ENCODE results near the gene PRKAG1.

The PRKAG1 gene

DNA sequence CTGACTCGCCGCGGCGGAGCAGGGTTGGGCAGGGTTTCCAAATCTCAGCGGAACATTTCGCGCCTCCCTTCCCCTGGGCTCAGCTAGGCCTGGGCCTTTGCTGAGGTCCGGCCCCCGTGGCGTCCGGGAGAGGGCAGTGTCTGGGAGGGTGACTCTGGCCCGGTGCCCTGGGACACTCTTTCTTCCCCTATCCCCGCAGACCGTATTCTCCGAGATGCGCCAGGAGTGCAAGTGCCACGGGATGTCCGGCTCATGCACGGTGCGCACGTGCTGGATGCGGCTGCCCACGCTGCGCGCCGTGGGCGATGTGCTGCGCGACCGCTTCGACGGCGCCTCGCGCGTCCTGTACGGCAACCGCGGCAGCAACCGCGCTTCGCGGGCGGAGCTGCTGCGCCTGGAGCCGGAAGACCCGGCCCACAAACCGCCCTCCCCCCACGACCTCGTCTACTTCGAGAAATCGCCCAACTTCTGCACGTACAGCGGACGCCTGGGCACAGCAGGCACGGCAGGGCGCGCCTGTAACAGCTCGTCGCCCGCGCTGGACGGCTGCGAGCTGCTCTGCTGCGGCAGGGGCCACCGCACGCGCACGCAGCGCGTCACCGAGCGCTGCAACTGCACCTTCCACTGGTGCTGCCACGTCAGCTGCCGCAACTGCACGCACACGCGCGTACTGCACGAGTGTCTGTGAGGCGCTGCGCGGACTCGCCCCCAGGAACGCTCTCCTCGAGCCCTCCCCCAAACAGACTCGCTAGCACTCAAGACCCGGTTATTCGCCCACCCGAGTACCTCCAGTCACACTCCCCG, 37.4 kb downstream of the PRKAG1 start:
- peak overlapping the region; percentile 73 for H3K27ac Mint-ChIP-seq
- peak overlapping the region; percentile 79 for H3K4me3 Mint-ChIP-seq
- no peaks in the 10 kb centered on the region for H3K36me3 Mint-ChIP-seq (ENCODE audit: low read depth)
- peaks cover 90% of the 10 kb centered on the region for H3K27me3 Mint-ChIP-seq (ENCODE audit: low read depth)
- H3K9me3 Mint-ChIP-seq: no peaks in the 10 kb centered on the region
- DNase-seq (ENCODE audit: low spot score): peak; percentile 32
- peaks cover 43% of the 10 kb centered on the region for H3K4me1 Mint-ChIP-seq (ENCODE audit: low read depth)

DNA sequence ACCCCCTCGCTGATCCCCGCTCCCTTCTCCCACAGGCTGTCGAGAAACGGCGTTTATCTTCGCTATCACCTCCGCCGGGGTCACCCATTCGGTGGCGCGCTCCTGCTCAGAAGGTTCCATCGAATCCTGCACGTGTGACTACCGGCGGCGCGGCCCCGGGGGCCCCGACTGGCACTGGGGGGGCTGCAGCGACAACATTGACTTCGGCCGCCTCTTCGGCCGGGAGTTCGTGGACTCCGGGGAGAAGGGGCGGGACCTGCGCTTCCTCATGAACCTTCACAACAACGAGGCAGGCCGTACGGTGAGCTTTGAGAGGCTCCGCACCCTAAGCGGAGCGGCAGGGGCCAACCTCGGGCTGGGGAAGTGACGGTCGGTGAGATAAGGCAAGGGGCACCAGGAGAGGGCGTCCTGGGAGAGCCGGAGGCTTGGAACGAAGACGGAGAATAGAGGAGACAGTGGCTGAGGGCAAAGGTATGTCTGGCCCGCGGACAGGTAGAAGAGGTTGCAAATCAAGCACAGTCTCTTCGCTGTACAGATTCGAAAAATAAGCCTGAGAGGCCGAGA, 38.1 kb downstream of the PRKAG1 start:
- Mint-ChIP-seq H3K4me1 (ENCODE audit: low read depth) (peaks cover 43% of the 10 kb centered on the region), H3K27me3 (ENCODE audit: low read depth) (peaks cover 90% of the 10 kb centered on the region), H3K27ac (peak overlapping the region; percentile 75), H3K9me3 (no peaks in the 10 kb centered on the region), H3K36me3 (ENCODE audit: low read depth) (no peaks in the 10 kb centered on the region), H3K4me3 (peak overlapping the region; percentile 79)
- DNase-seq (ENCODE audit: low spot score): no peak

DNA sequence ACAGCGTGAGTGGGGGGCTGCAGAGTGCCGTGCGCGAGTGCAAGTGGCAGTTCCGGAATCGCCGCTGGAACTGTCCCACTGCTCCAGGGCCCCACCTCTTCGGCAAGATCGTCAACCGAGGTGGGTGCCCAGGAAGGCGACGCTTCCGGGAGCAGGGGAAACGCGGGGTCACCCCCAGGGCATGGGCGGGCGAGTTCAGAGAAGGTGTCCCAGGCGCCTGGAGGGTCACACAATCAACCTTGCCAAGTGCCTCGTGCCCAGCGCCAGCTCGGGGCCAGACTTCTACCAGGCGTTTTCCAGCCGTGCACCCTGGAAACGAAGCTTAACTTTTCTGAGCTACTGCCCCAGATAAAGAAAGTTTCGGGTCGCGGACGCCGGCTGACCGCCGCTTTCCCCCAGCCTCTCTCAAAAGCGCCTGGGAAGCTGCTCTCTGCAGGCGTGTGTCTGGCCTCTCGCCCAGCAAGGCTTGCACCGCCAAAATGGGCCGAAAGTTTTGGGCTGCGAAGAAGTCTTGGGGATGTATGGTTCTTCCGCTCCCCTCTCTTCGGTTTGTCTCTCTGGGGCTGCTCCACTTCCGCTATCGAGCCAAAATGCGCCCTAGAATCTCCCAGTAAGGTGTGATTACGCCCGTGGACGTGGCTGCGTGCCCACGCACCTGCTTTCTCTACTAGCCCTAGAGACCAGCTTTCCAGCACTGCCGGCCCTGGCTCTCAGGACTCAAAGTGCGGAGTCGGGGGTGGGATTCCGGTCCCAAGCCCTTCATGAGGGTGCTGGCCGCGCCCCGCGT, 38.8 kb downstream of the PRKAG1 start:
- Mint-ChIP-seq H3K27ac (peak overlapping the region; percentile 20), H3K27me3 (ENCODE audit: low read depth) (peaks cover 88% of the 10 kb centered on the region), H3K4me1 (ENCODE audit: low read depth) (peaks cover 43% of the 10 kb centered on the region), H3K36me3 (ENCODE audit: low read depth) (no peaks in the 10 kb centered on the region), H3K4me3 (peak overlapping the region; percentile 79), H3K9me3 (no peaks in the 10 kb centered on the region)
- DNase-seq (ENCODE audit: low spot score): no peak

DNA sequence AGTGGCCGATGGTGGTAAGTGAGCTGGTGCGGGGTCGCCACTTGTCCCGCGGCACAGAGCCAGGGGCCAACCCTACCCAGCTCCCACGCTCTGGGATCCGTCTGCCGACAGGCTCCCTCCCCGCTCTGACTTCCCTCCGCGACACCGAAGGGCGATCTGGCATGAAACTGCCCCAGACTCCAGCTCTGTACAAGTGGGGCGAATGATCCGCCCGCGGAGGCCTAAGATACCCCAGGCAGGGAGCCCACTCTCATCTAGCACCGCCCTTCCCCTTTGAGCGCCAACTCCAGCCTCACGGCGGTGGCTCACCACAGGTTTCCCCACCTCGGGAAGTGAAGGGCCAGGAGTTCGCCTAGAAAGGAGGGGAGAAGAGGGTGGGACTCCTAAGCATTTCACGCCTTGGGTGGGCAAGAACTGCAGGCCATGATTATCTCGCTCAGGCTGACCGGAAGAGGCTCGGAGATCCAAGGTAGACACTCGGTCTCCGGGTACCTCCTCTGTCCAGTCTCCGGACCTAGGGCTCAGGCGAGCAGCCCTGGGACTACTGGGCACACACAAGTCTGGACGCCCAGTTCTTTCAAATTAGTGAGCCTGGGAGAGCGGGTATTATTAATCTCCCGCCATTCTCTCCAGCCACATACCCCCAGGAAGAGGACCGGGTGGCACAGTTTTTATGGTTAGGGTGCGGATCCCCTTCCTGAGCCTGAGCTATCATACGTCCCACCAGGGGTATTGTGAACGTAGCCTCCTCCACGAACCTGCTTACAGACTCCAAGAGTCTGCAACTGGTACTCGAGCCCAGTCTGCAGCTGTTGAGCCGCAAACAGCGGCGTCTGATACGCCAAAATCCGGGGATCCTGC, 39.6 kb downstream of the PRKAG1 start:
- Mint-ChIP-seq H3K4me3 (peak overlapping the region; percentile 79), H3K9me3 (no peaks in the 10 kb centered on the region), H3K4me1 (ENCODE audit: low read depth) (peaks cover 43% of the 10 kb centered on the region), H3K27ac (no peak overlapping the region), H3K27me3 (ENCODE audit: low read depth) (peaks cover 90% of the 10 kb centered on the region), H3K36me3 (ENCODE audit: low read depth) (no peaks in the 10 kb centered on the region)
- no peak for DNase-seq (ENCODE audit: low spot score)

DNA sequence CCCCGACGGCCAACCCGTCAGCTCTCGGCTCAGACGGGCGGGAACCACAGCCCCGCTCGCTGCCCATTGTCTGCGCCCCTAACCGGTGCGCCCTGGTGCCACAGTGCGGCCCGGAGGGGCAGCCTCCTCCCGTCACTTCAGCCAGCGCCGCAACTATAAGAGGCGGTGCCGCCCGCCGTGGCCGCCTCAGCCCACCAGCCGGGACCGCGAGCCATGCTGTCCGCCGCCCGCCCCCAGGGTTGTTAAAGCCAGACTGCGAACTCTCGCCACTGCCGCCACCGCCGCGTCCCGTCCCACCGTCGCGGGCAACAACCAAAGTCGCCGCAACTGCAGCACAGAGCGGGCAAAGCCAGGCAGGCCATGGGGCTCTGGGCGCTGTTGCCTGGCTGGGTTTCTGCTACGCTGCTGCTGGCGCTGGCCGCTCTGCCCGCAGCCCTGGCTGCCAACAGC, 40.3 kb downstream of the PRKAG1 start, which contains the start of gene WNT1:
Gene WNT1, plus strand, starts transcription at position 32 of the 450 bp plus-strand sequence. Its CDS starts 329 bp downstream, at position 361.
- peak within 1 kb of the TSS; percentile 79 for H3K4me3 Mint-ChIP-seq
- no peaks in the 10 kb centered on the region for H3K36me3 Mint-ChIP-seq (ENCODE audit: low read depth)
- H3K27ac Mint-ChIP-seq: peak within 1 kb of the TSS; percentile 32
- no peak for DNase-seq (ENCODE audit: low spot score)
- no peaks in the 10 kb centered on the region for H3K9me3 Mint-ChIP-seq
- peaks cover 43% of the 10 kb centered on the region for H3K4me1 Mint-ChIP-seq (ENCODE audit: low read depth)
- H3K27me3 Mint-ChIP-seq (ENCODE audit: low read depth): peaks cover 89% of the 10 kb centered on the region

DNA sequence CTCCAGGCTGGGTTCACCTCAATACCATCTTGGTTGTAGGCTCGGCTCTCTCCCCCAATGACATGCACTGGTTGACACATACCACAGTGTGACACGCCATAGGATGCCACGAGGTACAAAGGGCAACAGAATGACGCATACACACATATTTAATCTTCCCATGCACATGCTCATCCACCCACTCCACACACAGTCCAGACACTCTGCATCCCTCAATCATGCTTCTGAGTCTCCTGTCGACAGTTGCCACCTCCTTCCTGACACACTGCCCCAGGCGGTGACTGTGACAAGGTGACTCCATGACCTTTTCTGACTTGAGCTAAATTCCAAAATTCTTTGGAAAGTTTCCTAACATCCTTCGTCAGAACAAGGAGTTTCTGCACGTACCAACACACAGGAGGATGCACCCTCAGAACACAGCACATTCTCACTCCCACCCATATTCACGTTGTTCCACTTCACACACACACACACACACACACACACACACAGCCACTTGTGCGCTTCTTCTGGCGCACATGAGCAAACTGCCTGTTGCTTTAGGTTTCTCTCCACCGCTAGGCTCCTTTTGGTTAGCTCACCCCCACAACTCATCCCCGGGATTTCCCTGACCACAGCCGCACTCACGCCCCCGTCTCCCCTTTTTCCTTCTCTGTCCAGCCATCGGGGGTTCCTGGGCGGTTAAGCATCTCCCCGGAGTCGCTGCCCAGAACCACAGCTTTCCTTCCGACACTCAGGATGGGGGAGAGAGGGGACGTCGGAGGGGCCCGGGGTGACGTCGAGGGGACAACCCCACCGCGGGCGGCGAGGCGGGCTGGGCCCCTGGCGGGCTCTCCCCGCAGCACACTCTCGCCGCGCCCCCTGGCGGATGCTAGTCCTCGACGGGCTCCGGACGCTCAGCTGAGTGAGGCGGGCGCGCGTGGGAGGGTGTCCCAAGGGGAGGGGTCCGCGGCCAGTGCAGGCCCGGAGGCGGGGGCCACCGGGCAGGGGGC, 41.0 kb downstream of the PRKAG1 start:
- Mint-ChIP-seq H3K27ac (peak overlapping the region; percentile 32), H3K4me1 (ENCODE audit: low read depth) (peaks cover 44% of the 10 kb centered on the region), H3K36me3 (ENCODE audit: low read depth) (no peaks in the 10 kb centered on the region), H3K27me3 (ENCODE audit: low read depth) (peaks cover 90% of the 10 kb centered on the region), H3K4me3 (peak overlapping the region; percentile 46), H3K9me3 (no peaks in the 10 kb centered on the region)
- peak; percentile 82 for DNase-seq (ENCODE audit: low spot score)

DNA sequence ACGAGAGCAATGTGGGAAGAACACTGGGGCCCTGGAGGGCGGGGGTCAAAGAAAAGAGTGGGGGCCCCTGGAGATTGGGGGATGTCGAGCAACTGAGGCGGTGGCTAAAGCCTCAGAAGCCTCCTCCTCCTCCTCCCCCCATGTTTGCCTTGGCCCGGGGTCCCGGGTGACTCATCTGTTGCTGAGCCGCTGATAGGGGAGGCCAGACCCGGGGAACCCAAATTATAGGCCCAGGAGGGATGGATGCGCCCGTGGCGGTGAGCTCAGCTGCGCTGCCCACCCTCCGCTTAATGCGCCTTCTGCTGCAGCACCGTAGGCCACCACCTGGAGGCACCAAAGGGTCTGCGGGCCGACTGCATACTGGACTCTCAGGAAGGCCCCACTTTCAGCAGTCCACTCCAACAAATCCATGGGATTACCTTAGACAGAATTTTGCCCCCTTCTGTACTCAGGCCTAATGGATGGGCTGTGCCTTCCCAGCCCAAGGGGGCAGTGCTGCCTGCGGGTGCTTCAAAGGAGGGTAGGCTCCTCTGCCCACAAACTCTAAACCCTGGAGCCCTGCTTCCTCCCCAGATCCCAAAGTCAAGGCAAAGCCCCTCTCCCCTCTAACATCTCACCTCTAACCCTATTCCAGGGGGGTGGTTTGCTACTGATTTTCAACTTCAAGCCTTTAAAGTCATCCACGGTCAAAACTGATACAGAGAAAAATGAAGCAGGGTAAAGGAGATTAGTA, 44.5 kb downstream of the PRKAG1 start:
- Mint-ChIP-seq H3K36me3 (ENCODE audit: low read depth) (no peaks in the 10 kb centered on the region), H3K4me3 (no peak overlapping the region), H3K4me1 (ENCODE audit: low read depth) (peaks cover 25% of the 10 kb centered on the region), H3K27me3 (ENCODE audit: low read depth) (peaks cover 88% of the 10 kb centered on the region), H3K9me3 (no peaks in the 10 kb centered on the region), H3K27ac (no peak overlapping the region)
- DNase-seq (ENCODE audit: low spot score): no peak

DNA sequence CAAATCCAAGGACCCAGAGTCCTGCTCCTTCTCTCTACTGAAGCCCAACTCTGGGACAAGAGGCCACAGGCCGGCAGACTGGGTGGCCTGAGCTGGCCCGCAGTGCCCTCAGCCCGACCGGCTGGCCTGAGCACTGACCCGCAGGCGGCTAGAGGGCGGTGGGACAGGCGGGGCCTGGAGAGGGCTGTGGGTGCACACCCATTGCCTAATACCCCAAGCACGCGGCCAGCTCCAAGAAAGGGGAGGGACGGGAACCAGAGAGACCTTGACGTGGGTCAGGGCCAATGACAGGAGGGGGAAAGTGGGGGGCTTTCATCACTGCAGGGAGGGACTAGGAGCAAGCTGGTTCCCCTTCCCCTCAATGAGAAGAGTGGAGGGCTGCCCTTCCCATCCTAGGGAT, 45.0 kb downstream of the PRKAG1 start:
- H3K27ac Mint-ChIP-seq: no peak overlapping the region
- H3K4me3 Mint-ChIP-seq: no peak overlapping the region
- peaks cover 88% of the 10 kb centered on the region for H3K27me3 Mint-ChIP-seq (ENCODE audit: low read depth)
- no peak for DNase-seq (ENCODE audit: low spot score)
- H3K4me1 Mint-ChIP-seq (ENCODE audit: low read depth): peaks cover 22% of the 10 kb centered on the region
- H3K9me3 Mint-ChIP-seq: no peaks in the 10 kb centered on the region
- no peaks in the 10 kb centered on the region for H3K36me3 Mint-ChIP-seq (ENCODE audit: low read depth)

DNA sequence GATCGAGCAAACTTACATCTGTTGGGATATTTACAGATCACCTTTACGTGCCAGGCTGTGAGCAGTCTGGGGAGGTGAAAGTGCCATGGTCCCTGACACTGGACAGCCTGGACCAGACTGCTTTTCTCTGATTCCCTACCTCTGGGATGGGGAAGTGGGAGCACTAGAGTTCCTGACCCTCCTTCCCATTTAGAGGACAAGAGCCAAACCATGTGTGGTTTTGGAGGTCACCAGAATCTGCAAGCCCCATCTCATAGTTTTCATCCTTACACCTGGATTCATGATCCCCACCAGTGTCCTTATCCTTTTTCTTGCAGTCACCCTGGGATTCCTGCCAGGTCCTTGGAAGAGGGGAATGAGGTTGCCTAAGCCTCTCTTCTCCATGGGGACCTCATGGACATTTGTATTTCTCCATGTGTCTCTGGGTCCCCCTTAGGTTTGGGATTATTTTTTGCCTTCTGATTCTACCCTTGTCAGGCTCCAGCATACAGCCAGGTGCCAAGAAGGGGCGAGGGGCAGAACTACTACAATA, 45.6 kb downstream of the PRKAG1 start:
- DNase-seq (ENCODE audit: low spot score): no peak
- no peak overlapping the region for H3K27ac Mint-ChIP-seq
- peaks cover 90% of the 10 kb centered on the region for H3K27me3 Mint-ChIP-seq (ENCODE audit: low read depth)
- no peaks in the 10 kb centered on the region for H3K36me3 Mint-ChIP-seq (ENCODE audit: low read depth)
- peaks cover 22% of the 10 kb centered on the region for H3K4me1 Mint-ChIP-seq (ENCODE audit: low read depth)
- H3K4me3 Mint-ChIP-seq: no peak overlapping the region
- H3K9me3 Mint-ChIP-seq: no peaks in the 10 kb centered on the region

DNA sequence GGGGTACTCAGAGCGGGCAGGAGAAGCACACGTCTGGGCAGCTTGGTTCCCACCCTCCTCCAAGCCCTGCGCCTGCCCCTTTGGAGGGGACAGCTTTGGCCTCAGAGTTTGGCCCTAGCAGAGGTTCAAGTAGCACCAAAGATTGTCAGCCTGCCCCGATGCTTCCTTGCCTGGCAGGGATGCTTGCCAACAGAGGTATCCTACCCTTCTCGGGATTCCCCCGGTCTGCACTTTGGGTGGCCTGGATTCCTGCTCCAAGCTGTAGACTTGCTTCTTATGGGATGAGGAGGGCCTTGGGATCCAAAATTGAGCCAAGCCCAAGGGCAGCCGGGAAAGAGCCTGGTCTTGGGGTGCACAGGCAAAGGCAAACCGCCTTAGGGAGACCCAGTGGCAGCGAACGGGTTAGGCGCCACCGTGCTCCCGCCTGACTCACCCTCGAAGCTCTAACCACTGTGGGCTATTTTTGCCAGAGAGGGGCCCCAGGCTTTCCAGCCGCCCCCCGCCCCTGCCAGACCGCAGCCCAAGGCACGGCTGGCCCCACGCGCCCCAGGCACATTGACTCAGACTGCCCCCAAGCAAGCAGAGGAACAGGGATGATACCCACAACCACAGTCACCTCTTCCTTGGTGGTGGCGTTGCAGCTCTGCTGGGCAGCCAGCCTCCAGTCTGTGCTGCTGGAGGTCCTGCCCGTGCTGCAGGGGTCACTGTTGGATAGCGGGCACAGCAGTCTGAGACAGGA, 46.2 kb downstream of the PRKAG1 start:
- Mint-ChIP-seq H3K4me1 (ENCODE audit: low read depth) (peaks cover 17% of the 10 kb centered on the region), H3K4me3 (peak overlapping the region; percentile 78), H3K9me3 (no peaks in the 10 kb centered on the region), H3K27me3 (ENCODE audit: low read depth) (peaks cover 84% of the 10 kb centered on the region), H3K36me3 (ENCODE audit: low read depth) (no peaks in the 10 kb centered on the region), H3K27ac (no peak overlapping the region)
- peak; percentile 70 for DNase-seq (ENCODE audit: low spot score)

DNA sequence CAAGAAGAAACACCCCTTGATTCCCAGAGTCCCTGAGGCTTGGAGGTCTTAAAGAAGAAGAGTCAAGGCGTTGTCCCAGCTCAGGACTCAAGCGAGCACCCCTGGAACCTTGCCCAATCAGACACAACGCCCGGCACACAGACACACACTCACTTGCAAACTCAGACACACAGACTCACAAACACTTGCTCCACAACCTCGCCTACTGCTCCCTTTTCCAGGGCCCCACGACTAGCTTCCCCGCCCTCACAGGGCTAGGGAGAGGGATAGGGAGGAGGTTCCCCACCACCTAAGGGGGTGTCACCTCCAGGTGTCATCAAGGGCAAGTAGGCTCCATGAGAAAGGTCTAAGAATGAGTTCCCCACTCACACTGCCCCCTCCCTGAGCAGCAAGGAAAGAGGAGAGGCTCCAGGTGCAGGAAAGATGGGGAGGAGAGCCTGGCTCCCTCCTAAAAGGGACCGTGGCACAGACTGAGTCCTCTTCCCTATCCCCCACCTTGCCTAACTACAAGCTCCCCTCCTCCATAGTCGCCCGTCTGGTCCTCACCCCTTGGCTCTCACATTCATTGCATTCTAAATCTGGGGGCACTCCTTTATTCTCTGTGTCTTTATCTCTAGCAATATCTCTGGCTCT, 47.8 kb downstream of the PRKAG1 start:
- H3K4me1 Mint-ChIP-seq (ENCODE audit: low read depth): peaks cover 14% of the 10 kb centered on the region
- H3K36me3 Mint-ChIP-seq (ENCODE audit: low read depth): no peaks in the 10 kb centered on the region
- H3K27ac Mint-ChIP-seq: no peak overlapping the region
- DNase-seq (ENCODE audit: low spot score): no peak
- peak overlapping the region; percentile 38 for H3K4me3 Mint-ChIP-seq
- peaks cover 69% of the 10 kb centered on the region for H3K27me3 Mint-ChIP-seq (ENCODE audit: low read depth)
- H3K9me3 Mint-ChIP-seq: no peaks in the 10 kb centered on the region
